ENCODE data around the gene PVRIG.
"Not testable (repeated sequence)": the region's sequence is repeated elsewhere in the genome, so short reads cannot be mapped to it uniquely, and the experiment has no call there.

The PVRIG gene

DNA sequence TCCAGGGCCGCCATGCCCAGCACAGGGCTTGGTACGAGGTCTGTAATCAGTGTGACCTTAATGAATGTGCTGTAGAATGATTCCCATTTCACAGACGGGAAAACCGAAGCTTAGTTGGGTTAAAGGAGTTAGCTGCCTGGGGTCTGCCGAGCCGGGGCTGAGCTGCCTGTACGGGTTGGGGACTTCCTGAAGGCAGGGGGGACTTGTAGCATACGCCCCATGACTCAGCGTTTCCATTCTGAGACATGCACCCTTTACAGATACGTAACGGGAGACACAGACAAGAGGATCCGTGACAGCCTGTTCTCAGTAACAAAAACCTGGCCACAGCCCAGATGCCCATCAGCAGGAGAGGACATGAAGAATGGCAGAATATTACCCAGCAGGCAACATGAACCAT, 23.6 kb downstream of the PVRIG start:
- DNase-seq: not testable (repeated sequence)

DNA sequence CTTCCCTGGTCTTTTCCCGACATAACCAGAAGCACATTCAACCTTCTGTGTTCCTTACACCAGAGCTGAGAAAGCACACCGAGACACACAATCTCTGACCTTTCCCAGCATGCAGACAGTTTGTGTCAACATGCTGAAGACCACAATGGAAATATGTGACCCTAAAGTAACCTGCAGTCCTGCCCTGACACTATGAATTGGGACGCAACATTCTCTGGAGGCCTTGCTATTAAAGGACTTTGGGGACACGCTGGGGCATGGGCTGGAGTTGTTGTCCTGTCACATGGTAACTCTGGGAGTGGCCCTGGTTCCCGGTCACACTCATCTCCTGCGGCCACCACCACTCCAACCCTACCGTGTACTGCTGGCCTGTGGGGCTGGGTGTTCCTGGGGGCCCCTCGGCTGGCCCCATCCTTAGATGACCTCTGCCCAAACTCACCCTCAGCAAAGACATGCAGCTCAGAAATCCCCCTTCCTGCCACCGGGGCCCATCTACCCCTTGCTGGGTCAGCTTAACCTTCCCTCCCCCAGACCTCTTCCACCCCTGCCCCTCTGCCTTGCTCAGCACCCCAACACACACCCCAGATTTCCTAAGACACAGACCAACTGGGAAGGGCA, 25.3 kb downstream of the PVRIG start:
- DNase-seq: not testable (repeated sequence)

GRCh38 chr7:100246121-100246864, 26.5 kb downstream of the PVRIG start:
- not testable (repeated sequence) for DNase-seq

- not testable (repeated sequence) for DNase-seq
Measured at GRCh38 chr7:100246865-100247137, 27.1 kb downstream of the PVRIG start.

- peak; percentile 81 to 92 for DNase-seq
Measured at GRCh38 chr7:100247152-100247757, 27.5 kb downstream of the PVRIG start.

- no peak for DNase-seq
Measured at GRCh38 chr7:100248483-100248882, 28.7 kb downstream of the PVRIG start.

DNA sequence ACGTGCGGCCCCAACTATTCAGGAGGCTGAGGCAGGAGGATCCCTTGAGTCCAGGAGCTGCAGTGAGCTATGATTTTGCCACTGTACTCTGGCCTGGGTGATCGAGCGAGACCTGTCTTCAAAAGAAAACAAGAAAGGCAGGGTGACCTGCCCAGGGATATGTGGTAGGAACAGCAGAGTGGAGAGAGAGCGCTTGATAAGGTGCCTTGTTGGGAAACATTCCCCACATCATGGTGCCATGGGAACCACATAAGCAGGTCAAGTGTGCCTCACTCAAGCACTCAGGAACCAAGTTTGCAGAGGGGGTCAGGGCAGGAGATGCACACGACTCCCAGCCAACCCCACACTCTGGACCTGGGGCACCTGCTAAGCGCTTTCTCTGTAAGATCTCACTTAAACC, 37.3 kb downstream of the PVRIG start:
- no peak for DNase-seq

- not testable (repeated sequence) for DNase-seq
Measured at GRCh38 chr7:100259984-100260383, 40.2 kb downstream of the PVRIG start.

DNA sequence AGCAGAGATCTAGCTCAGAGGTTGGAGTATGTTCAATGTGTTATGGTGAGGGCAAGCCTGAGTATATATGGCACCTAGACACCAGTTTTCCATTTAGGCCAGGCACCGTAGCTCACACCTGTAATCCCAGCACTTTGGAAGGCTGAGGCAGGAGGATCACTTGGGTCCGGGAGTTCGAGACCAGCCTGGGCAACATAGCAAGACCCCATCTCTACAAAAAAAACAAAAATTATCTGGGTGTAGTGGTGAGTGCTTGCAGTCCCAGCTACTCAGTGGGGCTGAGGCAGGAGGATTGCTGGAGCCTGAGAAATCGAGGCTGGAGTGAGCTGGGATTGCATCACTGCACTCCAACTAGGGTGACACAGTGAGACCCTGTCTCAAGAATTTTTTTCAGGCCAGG, 43.1 kb downstream of the PVRIG start:
- not testable (repeated sequence) for DNase-seq

GRCh38 chr7:100264223-100264622, 44.5 kb downstream of the PVRIG start:
- DNase-seq: not testable (repeated sequence)

DNA sequence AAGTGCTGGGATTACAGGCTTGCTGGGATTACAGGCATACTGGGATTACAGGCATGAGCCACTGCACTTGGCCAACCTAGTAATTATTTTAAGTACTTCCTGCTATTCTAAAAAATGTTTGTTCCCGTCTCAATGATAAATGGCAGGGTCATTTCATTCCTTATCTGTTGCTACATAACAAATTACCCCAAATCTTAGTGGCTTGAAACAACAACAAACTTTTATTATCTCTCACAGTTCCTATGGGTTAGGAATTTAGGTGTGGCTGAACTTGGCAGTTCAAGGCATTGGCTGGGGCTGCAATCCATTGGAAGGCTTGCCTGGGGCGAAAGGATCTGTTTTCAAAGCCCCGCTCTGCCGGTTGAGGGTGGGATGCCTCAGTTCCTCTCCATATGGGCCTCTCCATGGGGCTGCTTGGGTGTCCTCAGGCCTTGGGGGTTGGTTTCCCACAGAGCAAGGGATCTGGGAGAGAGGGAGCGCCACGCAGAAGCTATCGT, 45.0 kb downstream of the PVRIG start:
- DNase-seq: not testable (repeated sequence)

- DNase-seq: not testable (repeated sequence)
Measured at GRCh38 chr7:100265851-100266250, 46.1 kb downstream of the PVRIG start.

- no peak for DNase-seq
Measured at GRCh38 chr7:100266576-100267354, 47.0 kb downstream of the PVRIG start.

DNA sequence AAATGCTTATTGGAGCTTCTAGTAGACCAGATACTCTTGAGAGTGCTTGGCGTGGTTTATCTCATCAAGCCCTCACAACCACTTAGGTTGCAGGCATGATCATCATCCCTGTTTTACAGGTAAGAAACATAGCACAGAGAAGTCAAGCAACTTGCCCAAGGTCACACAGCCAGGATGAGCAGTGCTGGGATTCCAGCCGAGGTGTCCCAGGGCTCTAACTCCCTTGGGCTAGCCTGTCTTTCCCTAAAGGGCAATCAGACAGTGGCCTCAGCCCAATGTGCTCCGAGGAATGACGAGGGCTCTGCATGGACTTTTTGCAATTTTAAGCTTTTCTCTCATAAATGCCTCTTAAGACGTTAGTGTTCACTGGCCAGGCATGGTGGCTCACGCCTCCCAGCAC, 47.9 kb downstream of the PVRIG start:
- no peak for DNase-seq

- not testable (repeated sequence) for DNase-seq
Measured at GRCh38 chr7:100268882-100269281, 49.1 kb downstream of the PVRIG start.

- DNase-seq: not testable (repeated sequence)
Measured at GRCh38 chr7:100269306-100270045, 49.7 kb downstream of the PVRIG start.

GRCh38 chr7:100270046-100270918, 50.5 kb downstream of the PVRIG start:
- DNase-seq: peak; percentile 7 to 19
